Amniotic stem cell (primary cell): Measurements from ENCODE around the gene TEKT5.
A peak's percentile ranks its signal among the peaks of the same experiment; 100 is the strongest.

ENCODE experiments used
- DNase-seq: peaks from one replicate; lab custom pipeline; 2025; lab: John Stamatoyannopoulos, UW

Gene TEKT5

DNA sequence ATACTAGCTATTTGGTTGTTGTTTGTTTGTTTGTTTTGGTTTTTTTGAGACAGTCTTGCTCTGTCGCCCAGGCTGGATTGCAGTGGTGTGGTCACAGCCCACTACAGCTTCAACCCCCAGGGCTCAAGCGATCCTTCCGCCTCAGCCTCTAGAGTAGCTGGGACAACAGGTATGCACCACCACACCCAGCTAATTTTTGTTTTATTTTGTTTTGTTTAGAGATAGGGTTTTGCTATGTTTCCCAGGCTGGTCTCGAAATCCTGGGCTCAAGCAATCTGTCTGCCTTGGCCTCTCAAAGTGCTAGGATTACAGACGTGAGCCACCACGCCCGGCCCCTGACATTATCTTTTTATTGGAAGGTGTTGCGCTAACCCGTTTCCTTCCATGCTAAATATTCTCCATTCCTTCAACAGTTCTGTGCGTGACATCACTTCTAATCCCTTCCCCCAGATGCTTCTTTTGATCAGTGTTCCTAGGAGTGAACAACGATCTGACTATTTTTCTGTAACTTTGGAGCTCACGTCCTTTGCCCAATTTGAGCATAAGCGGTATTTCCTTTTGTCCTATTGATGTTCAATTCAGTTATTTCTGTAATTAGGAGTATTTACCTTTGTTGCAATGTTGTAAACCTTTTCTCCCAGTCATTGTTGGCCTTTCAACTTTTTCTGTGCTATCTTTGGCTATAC is 84.1 kb downstream of the TEKT5 start:
- no peak for DNase-seq

DNA sequence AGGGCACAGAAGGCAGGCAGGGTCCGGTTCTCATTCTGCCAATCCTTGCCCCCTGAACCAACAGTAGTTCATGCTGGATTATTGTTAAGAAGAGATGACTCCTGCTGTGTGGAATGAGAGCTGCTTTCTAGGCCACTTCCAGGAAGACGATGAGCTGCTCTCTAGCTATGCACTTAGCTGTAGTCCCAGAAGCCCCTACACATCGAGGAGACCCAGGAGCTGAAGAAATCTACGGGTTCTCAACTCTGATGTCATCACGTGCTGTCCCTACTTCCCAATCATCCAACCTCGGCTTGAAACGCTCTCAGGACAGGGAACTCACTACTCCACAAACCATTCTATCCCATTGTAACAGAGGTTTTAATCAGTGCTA is 85.3 kb downstream of the TEKT5 start:
- DNase-seq: no peak

DNA sequence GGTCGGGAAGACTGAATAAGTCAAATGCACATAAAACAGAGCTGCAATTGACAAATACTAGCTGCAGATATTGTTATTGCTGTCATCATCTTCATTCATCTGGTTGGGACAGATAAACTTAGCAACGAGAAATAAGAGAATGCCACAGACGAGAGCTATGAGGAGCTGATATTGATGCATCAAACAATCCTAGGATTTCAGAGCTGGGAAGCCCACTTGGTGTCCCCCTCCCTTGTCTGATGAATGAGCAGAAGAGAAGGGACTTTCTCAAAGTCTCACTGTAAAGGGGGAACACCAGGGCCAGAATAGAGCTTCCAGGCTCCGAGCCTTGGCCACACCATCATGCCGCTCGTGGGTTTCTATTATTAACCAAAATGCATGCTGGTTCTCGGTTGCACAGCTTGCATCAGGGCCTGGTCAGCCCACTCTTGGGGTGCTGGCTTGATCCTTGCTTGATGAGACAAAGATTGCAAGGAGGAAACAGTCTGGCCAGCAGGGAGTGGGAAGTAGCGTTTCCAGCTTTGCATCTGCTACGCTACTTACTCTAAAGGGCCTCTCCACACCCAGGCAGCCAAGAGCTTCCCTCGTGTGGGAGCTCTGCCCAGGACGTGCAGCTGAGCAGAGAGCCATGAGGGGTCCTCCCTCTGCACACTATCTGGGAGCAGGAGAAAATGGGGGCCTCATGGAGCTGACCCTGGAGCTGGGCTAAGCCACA is 85.9 kb downstream of the TEKT5 start:
- no peak for DNase-seq

DNA sequence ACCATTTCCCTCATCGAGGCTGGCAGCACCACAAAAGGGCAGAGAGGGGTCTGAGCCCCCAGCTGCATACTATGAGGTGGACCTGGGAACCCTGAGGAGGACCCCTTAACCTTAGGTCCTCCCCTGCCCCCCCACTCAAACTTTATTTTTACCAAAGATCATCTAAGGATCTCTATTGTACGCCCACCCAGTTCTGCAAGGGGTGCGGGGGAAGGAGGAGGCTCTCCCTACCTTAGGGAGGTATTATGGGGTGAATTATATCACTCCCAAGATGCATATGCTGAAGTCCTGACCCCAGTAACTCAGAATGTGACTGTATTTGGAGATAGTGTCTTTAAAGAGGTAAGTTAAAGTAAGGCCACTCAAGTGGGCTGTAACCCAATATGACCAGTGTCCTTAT is 87.6 kb downstream of the TEKT5 start:
- DNase-seq: no peak

DNA sequence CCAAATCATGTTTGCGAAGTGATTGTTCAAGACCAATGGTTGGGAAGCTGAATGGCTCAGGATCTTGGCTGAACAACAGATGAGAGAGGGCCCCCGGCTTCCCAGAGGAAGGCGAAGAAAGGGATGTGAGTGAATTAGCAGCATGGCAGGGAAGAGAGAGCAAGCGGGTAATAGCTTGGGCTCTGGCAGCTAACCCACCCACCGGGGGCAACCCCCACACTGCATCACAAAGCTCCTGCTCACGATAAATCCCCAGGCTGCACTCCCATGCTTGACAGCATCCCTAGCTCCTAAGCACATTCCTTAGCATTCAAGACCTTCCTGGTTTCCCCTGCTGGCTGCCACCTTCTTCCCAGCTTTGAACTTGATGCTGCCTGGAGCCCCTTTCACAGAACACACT is 88.1 kb downstream of the TEKT5 start:
- DNase-seq: no peak

DNA sequence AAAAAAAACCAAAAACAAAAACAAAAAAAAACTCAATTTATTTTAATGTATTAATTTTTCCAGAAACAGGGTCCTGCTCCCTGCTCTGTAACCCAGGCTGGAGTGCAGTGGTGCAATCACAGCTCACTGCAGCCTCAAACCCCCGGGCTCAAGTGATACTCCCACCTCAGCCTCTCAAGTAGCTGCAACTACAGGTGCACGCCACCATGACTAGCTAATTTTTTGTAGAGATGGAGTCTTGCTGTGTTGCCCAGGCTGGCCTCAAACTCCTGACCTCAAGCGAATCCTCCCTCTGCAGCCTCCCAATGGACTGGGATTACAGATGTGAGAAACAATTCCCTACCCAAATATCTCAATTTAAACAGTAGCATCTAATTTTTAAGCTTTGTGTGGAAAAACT is 89.1 kb downstream of the TEKT5 start:
- DNase-seq: no peak

DNA sequence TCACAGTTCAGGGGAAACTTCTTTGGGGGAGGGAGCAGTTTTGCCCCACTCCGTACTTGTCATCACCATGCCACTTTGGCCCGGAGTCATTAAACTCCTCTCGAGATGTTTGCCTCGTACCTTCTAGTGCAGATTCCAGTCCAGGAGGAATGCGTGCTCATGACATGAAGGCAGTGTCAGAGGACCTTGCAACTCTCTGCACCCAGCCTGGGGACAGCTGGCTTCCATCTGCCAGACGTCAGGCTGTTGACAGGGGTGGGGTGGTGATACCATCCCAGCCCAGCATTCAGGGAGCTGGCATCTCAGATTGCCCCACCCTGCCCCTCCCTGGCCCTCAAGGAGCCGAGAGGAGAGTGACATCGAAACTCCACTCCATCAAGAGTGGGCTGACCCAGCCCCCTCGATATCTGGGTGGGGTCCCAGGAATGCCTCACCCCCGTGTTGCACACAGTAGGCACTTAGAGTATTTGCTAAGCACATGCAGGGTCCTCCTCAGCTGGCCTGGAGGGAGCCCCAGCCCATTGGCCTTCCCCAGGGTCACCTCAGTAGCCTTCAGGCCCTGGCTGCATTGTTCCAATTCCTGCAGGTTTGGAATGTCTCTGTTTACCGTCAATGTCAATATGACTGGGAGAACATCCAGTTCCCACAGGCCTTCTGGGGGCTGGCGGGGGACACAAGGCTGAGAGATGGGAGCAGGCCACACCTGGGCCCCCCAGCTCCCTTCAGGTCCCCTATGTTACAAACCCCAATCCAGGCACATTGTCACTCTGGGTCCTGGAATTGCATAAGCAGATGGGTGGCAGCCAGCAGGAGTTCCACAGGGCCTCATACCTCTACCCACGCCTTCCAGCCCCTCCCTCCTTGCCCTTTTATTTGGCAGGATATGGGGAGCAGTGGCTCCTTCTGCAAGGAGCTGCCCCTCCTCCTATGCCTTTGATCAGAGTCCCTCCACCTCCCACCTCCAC is 93.0 kb downstream of the TEKT5 start:
- no peak for DNase-seq

DNA sequence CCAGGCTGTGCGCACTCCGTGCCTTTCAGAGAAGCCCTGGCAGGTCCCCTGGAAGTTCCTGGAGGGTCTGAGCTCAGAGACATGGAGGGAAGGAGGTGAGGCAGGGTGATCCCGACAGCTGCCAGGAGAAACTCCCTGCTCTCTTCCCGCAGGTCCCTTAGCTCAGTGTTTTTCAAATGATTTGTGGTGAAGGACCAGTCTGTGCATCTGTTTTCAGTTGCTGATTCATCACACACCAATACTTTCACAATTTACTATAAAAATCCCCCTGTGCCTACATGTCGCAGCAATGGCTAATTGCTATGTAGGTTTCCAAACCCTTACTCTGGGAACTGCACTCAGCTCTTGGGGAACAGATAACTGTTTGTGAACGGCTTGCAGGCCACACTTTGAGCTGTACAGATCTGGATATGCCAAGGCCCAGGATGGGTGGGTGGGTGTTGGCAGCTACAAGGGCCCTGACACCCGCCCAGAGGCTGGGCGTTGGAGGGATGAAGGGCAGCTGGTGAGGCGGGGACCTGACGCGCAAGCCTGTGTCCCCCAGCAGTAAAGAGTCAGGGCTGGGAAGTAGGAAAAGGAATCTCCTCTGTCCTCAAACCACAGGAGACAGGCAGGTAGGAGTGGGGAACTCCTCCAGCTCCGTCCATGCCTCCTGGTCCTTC is 93.8 kb downstream of the TEKT5 start:
- DNase-seq: no peak

DNA sequence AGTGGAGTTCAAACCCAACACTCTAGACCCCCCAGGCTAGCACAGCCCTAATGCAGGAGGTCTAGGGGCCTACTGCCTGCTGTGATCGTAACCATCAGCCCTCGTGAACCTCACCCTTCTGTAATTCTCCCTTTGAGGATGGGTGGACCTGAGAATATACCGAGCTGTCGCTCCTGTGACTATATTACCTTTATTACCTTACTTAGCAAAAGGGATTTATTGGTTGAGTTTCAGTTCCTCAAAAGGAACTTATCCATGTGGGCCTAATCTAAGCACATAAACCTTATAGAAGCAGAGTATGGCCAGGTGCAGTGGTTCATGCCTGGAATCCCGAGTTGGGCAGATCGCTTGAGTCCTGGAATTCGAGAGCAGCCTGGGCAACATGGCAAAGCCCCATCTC is 95.1 kb downstream of the TEKT5 start:
- no peak for DNase-seq

DNA sequence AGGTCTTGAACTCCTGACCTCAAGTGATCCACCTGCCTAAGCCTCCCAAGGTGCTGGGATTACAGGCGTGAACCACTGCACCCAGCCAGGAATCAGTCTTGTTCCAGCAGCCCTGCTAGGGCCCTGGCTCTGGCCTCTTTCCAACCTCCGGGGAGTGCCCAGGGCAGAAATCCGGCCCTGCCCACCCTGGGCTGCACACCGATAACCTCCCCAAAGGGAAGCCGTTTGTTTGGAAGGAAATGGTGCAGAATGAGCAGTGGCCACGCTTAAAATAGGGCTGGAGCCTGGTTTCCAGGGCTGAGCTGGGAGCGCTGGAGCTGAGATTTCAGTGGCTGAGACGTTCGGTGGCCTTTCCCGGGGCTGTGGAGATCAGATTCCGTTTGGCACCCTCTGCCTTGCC is 96.6 kb downstream of the TEKT5 start:
- DNase-seq: no peak

DNA sequence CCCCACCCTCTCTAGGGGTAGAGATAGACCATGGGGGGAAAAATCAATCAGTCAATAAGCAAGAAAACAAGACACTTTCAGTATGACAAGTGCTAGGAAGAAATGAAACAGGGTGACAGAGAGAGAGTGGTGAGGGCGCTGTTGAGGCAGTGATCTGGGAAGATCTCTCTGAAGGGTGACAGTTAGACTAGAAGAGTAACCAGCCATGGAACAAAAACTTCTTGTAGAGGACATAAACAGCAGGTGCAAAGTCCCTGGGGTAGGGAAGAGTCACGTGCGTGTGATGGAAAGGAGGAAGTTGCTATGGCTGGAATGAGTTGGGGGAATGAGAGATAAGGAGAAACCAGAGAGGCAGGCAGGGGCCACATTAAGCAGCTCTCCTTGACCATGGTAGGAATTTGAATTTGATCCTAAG is 97.5 kb downstream of the TEKT5 start:
- no peak for DNase-seq

DNA sequence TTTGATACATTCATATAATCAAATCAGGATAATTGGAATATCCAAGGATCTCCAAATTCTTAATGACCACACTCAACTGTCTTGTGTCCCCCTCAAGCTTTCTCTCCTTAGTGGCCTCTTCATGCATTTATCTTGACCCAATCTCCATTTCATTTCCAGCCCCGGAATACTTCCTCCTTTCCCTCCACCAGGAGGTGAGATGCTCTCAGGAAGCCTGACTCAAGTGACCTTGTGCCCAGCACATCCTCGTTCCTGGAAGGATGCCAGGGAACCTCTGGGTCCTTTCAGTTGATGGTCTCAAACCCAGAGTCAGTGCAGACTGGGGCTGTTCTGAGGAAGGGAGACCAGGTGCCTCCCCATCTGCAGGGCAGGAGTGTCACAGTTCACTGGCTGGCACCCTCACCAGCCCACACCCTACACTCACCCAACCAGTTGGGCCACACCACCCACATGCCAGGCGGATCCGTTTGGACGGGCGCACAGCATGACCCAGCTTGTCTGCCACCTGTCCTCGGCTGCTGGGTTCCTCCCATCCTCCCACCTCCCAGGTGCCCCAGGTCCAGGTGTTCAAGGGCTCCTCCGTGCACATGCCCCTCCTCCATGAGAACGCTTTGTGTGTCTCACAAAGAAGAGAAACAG is 100.3 kb downstream of the TEKT5 start:
- DNase-seq: no peak

DNA sequence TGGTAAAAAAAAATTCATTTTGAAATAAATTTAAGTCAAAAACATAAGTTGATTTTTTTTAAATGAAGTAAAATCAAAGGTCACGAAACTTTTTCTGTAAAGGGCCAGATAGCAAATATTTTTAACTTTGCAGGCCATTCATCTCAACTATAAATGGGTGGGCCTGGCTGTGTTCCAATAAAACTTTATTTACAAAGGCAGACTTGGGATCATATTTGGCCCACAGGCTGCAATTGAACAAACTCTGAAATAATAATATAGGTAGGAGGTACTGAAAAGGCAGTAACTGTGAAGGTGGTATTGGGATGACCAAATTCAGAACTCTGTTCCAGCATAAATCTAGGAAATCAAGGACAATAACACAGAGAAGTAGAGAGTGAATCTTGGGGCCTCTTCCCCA is 102.1 kb downstream of the TEKT5 start:
- DNase-seq: no peak

GRCh38 chr16:10590342-10590741 is 104.4 kb downstream of the TEKT5 start:
- no peak for DNase-seq

- DNase-seq: no peak
These were observed 105.6 kb downstream of the TEKT5 start for GRCh38 chr16:10589109-10589508.

GRCh38 chr16:10587622-10588021 is 107.1 kb downstream of the TEKT5 start:
- no peak for DNase-seq

GRCh38 chr16:10584981-10585438 is 109.7 kb downstream of the TEKT5 start:
- no peak for DNase-seq

DNA sequence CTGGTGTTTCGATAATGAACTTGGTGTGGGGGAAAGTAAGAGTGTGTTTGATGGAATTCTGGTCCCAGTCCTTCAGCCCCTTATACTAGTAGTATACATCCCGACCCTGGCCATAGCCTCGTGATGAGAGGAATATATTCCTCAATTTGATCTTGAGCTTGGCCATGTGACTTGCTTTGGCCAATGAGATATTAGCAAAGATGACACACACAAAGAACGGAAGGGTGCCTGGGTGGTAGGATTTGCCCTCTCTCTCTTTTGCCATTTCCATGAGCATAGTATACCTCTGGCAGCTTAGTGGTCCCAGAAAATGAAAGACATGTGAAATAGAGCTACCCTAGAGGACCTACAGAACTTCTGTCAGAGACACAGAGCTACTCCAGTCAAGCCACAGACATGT is 111.5 kb downstream of the TEKT5 start:
- DNase-seq: no peak

DNA sequence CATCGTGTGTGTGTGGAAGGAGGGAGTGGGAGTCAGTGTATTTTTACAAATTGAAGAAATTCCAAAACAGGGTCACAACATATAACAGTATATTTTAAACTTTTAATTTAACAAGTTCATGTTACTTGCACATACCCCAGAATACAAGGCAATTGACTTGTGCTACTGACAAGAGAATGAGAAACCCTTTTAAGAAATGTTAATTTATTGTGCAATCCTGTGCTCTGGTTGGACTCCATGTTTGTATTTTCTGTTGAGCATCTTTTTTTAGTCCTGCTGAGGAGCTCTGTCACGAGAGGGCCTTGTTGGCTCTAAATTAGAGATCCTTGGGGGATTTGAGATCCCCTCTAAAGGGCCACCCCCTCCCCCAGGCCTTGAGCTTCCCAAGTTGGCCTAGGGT is 113.2 kb downstream of the TEKT5 start:
- no peak for DNase-seq

DNA sequence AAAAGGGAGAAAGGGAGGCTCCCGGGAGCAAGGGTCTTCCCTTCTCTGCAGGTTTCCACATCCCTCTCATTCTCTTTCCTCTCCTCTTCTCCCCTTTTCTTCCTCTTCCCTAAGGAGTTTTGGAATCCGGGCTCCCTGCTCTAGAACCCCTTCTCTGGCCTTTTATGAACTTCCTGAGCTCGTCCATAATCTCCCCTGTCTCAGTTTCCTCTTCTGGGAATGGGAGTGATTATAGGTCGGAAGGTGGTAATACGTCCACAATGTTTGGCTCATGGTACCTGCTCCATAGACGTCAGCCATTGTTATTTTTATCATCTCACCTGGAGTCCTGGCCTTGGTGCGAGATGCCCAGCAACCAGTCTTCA is 113.9 kb downstream of the TEKT5 start:
- DNase-seq: no peak

GRCh38 chr16:10579965-10580882 is 114.5 kb downstream of the TEKT5 start, which contains the start of gene EMP2:
Gene EMP2, minus strand, starts transcription at chr16:10580598. Its CDS starts 32,981 bp downstream, at chr16:10547617.
- DNase-seq: peak; percentile 43
